ENCODE results near the gene PSMG2.

The PSMG2 gene

GRCh38 chr18:12774982-12775381, 72.1 kb downstream of the PSMG2 start:
- H3K27ac ChIP-seq (replicated peaks): no peak overlapping the region
- DNase-seq (ENCODE audit: low read depth in 1 of 2, low spot score in 1 of 2): no peak
- no peak overlapping the region for H3K4me3 ChIP-seq (replicated peaks; ENCODE audit: insufficient read depth, low read length)
- no peaks in the 10 kb centered on the region for H3K27me3 ChIP-seq (ENCODE audit: insufficient read depth, poor library complexity, severe bottlenecking)
- TF ChIP-seq SPI1 (IDR thresholded peaks at IDR 0.05; ENCODE audit: borderline replicate concordance, low read depth): no peak
